Stimulated activated CD8-positive, alpha-beta memory T cell treated with anti-CD3 and anti-CD28 coated beads, Interleukin-2, amount 100 ng/mL, for 48 hours (primary cell): ENCODE results near the gene DYNLT5.
"Not testable (repeated sequence)": the region's sequence is repeated elsewhere in the genome, so short reads cannot be mapped to it uniquely, and the experiment has no call there.

ENCODE experiments used
- DNase-seq, 2 donors: peaks; one replicate each; pipeline ENCODE4 v3.0.0-alpha.2; 2020; ENCODE audit warnings: low read depth in 2 of 2

DYNLT5 gene

GRCh38 chr1:66752000-66752592 is at the start of gene DYNLT5:
DYNLT5 (plus strand) TSS chr1:66752459; CDS start chr1:66754659, 2,200 bp downstream.
- no peak for DNase-seq

- DNase-seq, result no peak
Observed at GRCh38 chr1:66704177-66704875, 47.9 kb upstream of the DYNLT5 start.

GRCh38 chr1:66705110-66705509 is 47.1 kb upstream of the DYNLT5 start:
- DNase-seq, result no peak

- DNase-seq, result no peak
Observed at GRCh38 chr1:66711420-66711819, 40.8 kb upstream of the DYNLT5 start.

GRCh38 chr1:66712839-66713238 is 39.4 kb upstream of the DYNLT5 start:
- no peak for DNase-seq

- no peak for DNase-seq
Observed at GRCh38 chr1:66723985-66724384, 28.3 kb upstream of the DYNLT5 start.

- DNase-seq, result peak in 1 of 2 donors; percentile 1
Observed at GRCh38 chr1:66725885-66726665, 26.2 kb upstream of the DYNLT5 start.

- no peak for DNase-seq
Observed at GRCh38 chr1:66728021-66728420, 24.2 kb upstream of the DYNLT5 start.

- DNase-seq, result not testable (repeated sequence)
Observed at GRCh38 chr1:66728716-66729115, 23.5 kb upstream of the DYNLT5 start.

GRCh38 chr1:66729119-66729518 is 23.1 kb upstream of the DYNLT5 start:
- no peak for DNase-seq

GRCh38 chr1:66729523-66729922 is 22.7 kb upstream of the DYNLT5 start:
- DNase-seq, result no peak

- DNase-seq, result no peak
Observed at GRCh38 chr1:66730462-66730861, 21.8 kb upstream of the DYNLT5 start.

GRCh38 chr1:66731170-66731865 is 20.9 kb upstream of the DYNLT5 start:
- DNase-seq, result no peak

- no peak for DNase-seq
Observed at GRCh38 chr1:66732407-66733166, 19.7 kb upstream of the DYNLT5 start.

GRCh38 chr1:66733348-66734017 is 18.8 kb upstream of the DYNLT5 start:
- DNase-seq, result no peak

- DNase-seq, result not testable (repeated sequence)
Observed at GRCh38 chr1:66734531-66734930, 17.7 kb upstream of the DYNLT5 start.

GRCh38 chr1:66737836-66738235 is 14.4 kb upstream of the DYNLT5 start:
- DNase-seq, result no peak

- no peak for DNase-seq
Observed at GRCh38 chr1:66739401-66740157, 12.7 kb upstream of the DYNLT5 start.

- no peak for DNase-seq
Observed at GRCh38 chr1:66745451-66745850, 6.8 kb upstream of the DYNLT5 start.

GRCh38 chr1:66747501-66747900 is 4.8 kb upstream of the DYNLT5 start:
- DNase-seq, result no peak
